Thymus (tissue), 11 donors: ENCODE data around the gene SLC12A3. TPM values are rescaled to one million over a fixed set of nuclear protein-coding genes. Genes with fewer than 3 reads are reported as not detected.
A peak's percentile ranks its signal among the peaks of the same experiment; 100 is the strongest.
"Not testable (repeated sequence)": the region's sequence is repeated elsewhere in the genome, so short reads cannot be mapped to it uniquely, and the experiment has no call there.

Experiments
- DNase-seq, 9 donors: peaks; one replicate each; pipeline ENCODE4 v3.0.0-alpha.2; 2013; ENCODE audit warnings: low spot score in 9 of 9, low read depth in 6 of 9, missing footprints in 1 of 9
- H3K27ac ChIP-seq, 2 donors: one replicate each; pipeline ENCODE4 v1.5.1; 2013; ENCODE audit warnings: control low read depth in 1 of 2, low read depth in 1 of 2, low read length in 1 of 2, mild to moderate bottlenecking in 1 of 2, moderate library complexity in 1 of 2
- H3K27me3 ChIP-seq, 2 donors: one replicate each; pipeline ENCODE4 v1.5.1; 2013; ENCODE audit warnings: low read length in 1 of 2; ENCODE audit not compliant: control insufficient read depth in 2 of 2, insufficient read depth in 1 of 2
- H3K36me3 ChIP-seq, 2 donors: one replicate each; pipeline ENCODE4 v1.5.1; 2013; ENCODE audit warnings: low read length in 1 of 2, mild to moderate bottlenecking in 1 of 2, moderate library complexity in 1 of 2; ENCODE audit not compliant: control insufficient read depth in 2 of 2, insufficient read depth in 2 of 2
- H3K4me1 ChIP-seq, 2 donors: one replicate each; pipeline ENCODE4 v1.5.1; 2013; ENCODE audit warnings: low read length in 2 of 2; ENCODE audit not compliant: control insufficient read depth in 2 of 2, insufficient read depth in 2 of 2
- H3K4me3 ChIP-seq, 2 donors: one replicate each; pipeline ENCODE4 v1.5.1; 2013; ENCODE audit warnings: low read length in 2 of 2, control low read depth in 1 of 2, mild to moderate bottlenecking in 1 of 2
- H3K9me3 ChIP-seq, 2 donors: one replicate each; pipeline ENCODE4 v1.5.1; 2013; ENCODE audit warnings: low read length in 1 of 2, mild to moderate bottlenecking in 1 of 2; ENCODE audit not compliant: control insufficient read depth in 2 of 2, insufficient read depth in 1 of 2
- WGBS: extraction: QIAGEN DNeasy Blood & Tissue Kit; methylation state at CpG from one replicate; pipeline ENCODE4 v1.1.7; 2013; 5-methylcytosine and 5-hydroxymethylcytosine counted together
- polyA plus RNA-seq: library from polyadenylated mRNA; stranded (reverse); fragments of 200-250 nt; gene quantifications from one replicate; pipeline ENCODE4 v1.2.3, GENCODE V29; 2013
- total RNA-seq: library from RNA; stranded (reverse); fragments of 120-200 nt; gene quantifications from one replicate; pipeline ENCODE4 v1.2.4, GENCODE V29; 2013
- donor health status: healthy.

Gene SLC12A3
- total and polyA plus RNA-seq, 2 donors, result 0.34 to 0.52 TPM

DNA sequence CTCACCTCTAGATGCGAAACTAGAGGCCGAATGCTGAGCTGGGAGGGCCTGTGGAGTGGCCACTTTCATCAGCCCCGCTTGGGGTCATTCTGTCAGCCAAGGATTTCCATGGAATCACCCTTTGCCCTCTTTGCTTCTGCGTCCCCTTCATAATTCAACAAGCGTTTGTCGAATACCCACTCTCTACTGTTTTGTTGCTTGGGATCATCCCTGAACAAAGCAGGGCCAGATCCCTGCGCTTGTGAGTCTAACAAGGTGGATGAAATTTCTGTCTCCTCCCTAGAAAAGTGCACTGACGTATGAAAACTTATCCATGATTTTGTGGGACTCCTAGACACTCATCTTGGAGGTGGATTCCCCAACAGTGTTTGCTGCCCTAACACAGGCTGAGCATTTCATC, 3.3 kb upstream of the SLC12A3 start:
- H3K27me3 ChIP-seq, result no peaks in the 10 kb centered on the region
- H3K9me3 ChIP-seq, result no peaks in the 10 kb centered on the region
- H3K4me1 ChIP-seq, result peaks cover 5 to 48% of the 10 kb centered on the region in 2 donors
- no peak overlapping the region for H3K4me3 ChIP-seq
- WGBS, result 98% methylated on average over 8 of the region's 8 CpGs
- no peaks in the 10 kb centered on the region for H3K36me3 ChIP-seq
- H3K27ac ChIP-seq, result peak overlapping the region in 1 of 2 donors; percentile 7
- DNase-seq, result no peak

DNA sequence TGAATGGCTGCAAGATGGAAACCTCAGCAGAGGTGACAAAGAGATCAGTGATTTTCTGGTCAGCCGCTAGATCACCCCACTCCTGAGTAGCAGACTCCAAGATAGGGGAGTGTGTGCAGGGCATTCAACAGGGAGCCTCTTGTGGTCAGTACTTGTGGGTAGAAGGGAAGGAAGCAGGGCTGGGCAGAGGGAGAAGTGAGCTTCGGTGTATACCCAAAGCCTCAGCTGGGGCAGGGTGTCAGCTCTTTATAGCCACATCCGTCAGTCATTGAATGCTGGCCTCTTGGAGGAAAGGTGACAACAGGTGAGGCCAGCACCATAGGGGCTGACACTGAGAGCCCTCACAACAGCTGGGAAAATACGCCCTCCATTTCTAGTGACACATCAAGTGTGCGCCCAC, 2.2 kb upstream of the SLC12A3 start:
- no peaks in the 10 kb centered on the region for H3K27me3 ChIP-seq
- H3K4me1 ChIP-seq, result peaks cover 5 to 52% of the 10 kb centered on the region in 2 donors
- H3K36me3 ChIP-seq, result no peaks in the 10 kb centered on the region
- no peak overlapping the region for H3K27ac ChIP-seq
- no peaks in the 10 kb centered on the region for H3K9me3 ChIP-seq
- no peak for DNase-seq
- H3K4me3 ChIP-seq, result no peak overlapping the region
- WGBS, result 77% methylated on average over 5 of the region's 5 CpGs

DNA sequence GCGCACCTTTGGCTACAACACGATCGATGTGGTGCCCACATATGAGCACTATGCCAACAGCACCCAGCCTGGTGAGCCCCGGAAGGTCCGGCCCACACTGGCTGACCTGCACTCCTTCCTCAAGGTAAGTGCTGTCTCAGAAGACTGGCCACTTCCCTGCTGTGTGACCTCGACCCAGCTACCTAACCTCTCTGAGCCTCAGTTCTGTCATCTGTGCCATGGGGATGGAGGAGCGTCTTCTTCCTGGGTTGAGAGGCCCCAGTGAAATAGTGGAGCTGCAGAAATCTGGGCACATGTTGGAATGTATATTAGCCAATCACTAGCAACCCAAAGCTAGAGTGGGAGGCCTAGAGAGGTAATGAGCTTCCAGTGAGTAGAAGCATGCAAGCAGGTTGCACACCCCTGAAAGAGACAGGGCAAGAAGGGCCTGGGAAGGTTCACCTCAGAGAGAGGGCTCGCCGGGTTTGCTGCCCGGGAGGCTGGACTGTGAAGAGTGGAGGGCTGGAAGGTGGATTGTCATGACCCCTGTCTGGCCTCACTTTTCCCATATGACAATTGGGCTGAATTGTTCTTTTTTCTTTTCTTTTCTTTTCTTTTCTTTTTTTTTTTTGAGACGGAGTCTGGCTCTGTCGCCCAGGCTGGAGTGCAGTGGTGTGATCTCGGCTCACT, 521 bp downstream of the SLC12A3 start:
- no peaks in the 10 kb centered on the region for H3K36me3 ChIP-seq
- no peak overlapping the region for H3K27ac ChIP-seq
- H3K4me3 ChIP-seq, result no peak overlapping the region
- no peaks in the 10 kb centered on the region for H3K9me3 ChIP-seq
- WGBS, result 98% methylated on average over 13 of the region's 13 CpGs
- DNase-seq, result no peak
- H3K4me1 ChIP-seq, result peaks cover 0 to 32% of the 10 kb centered on the region in 2 donors
- H3K27me3 ChIP-seq, result no peaks in the 10 kb centered on the region

DNA sequence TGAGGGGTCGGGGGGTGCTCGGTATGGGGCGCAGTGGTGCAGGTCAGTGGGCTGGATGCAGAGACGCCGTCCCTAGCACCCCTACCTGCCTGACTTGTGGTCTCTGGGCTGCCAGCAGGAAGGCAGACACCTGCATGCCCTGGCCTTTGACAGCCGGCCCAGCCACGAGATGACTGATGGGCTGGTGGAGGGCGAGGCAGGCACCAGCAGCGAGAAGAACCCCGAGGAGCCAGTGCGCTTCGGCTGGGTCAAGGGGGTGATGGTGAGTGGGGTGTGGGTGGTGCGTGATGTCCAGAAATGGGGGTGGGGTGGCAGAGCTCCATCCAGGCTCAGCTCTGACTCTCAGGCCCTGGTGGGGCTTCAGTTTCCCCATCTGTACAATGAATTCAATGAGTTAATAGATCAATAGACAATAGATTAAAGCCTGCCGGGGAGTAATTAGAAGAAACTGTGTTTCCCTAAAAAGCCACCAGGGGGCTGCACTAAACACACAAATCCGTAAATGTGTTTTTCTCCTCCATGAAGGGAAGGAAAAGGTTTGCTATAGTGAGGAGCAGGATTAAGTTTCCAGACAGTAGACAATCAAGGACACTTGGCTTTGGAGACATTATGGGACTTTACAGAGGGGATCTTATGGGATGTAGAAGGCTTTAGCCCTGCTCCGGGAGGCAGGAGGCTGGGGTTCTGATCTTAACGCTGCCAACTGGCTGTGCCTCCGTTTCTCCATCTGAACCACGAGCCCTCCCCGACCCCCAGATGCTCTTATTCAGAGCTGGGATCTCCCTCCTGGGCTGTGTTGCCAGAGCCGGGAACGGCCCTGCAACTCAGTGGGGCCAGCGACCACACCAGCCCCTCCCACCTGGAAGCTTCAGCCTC, 2.2 kb downstream of the SLC12A3 start:
- Histone ChIP-seq H3K27ac (no peak overlapping the region), H3K27me3 (no peaks in the 10 kb centered on the region), H3K9me3 (no peaks in the 10 kb centered on the region), H3K36me3 (no peaks in the 10 kb centered on the region), H3K4me3 (no peak overlapping the region), H3K4me1 (peaks cover 0 to 15% of the 10 kb centered on the region in 2 donors)
- 68% methylated on average over 23 of the region's 23 CpGs for whole genome bisulfite sequencing
- DNase-seq, result peak in 6 of 9 donors; percentile 33 to 73 (median 54)

DNA sequence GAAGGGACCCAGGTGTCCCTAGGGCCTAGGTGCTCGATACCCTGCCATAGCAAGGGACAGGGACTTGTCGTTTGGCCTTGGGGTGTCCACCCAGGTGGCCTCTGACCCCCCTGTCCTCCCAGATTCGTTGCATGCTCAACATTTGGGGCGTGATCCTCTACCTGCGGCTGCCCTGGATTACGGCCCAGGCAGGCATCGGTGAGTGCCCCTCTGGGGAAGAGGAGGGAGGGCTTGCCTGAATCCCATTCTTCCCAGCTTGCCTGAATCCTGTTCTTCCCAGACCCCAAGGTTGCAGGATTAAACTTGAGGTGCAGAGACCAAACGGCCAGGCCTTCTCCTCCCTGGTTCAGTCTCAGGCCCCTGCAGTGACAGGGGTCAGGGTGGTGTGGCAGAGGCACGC, 3.2 kb downstream of the SLC12A3 start:
- Histone ChIP-seq H3K9me3 (no peaks in the 10 kb centered on the region), H3K27ac (no peak overlapping the region)

DNA sequence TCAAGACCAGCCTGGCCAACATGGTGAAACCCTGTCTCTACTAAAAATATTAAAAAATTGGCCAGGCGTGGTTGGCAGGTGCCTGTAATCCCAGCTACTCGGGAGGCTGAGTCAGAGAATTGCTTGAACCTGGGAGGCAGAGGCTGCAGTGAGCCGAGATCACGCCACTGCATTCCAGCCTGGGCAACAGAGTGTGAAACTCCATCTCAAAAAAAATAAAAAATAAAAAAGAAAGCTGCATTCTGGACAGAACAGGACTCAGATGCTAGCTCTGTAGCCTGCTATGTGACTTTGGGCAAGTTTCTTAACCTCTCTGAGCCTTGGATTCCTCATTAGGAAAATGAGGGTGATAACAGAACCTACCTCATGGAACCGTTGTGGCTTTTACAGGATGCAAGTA, 3.8 kb downstream of the SLC12A3 start:
- 94% methylated on average over 5 of the region's 5 CpGs for WGBS
- not testable (repeated sequence) for H3K4me1 ChIP-seq, H3K36me3 ChIP-seq, H3K27ac ChIP-seq, H3K27me3 ChIP-seq, H3K9me3 ChIP-seq, H3K4me3 ChIP-seq, DNase-seq

More for the DNA sequence above, 3.2 kb downstream of the SLC12A3 start:
- no peaks in the 10 kb centered on the region for H3K27me3 ChIP-seq
- H3K4me3 ChIP-seq, result no peak overlapping the region
- H3K36me3 ChIP-seq, result no peaks in the 10 kb centered on the region
- peaks cover 0 to 5% of the 10 kb centered on the region in 2 donors for H3K4me1 ChIP-seq
- no peak for DNase-seq
- WGBS, result 99% methylated on average over 9 of the region's 9 CpGs

DNA sequence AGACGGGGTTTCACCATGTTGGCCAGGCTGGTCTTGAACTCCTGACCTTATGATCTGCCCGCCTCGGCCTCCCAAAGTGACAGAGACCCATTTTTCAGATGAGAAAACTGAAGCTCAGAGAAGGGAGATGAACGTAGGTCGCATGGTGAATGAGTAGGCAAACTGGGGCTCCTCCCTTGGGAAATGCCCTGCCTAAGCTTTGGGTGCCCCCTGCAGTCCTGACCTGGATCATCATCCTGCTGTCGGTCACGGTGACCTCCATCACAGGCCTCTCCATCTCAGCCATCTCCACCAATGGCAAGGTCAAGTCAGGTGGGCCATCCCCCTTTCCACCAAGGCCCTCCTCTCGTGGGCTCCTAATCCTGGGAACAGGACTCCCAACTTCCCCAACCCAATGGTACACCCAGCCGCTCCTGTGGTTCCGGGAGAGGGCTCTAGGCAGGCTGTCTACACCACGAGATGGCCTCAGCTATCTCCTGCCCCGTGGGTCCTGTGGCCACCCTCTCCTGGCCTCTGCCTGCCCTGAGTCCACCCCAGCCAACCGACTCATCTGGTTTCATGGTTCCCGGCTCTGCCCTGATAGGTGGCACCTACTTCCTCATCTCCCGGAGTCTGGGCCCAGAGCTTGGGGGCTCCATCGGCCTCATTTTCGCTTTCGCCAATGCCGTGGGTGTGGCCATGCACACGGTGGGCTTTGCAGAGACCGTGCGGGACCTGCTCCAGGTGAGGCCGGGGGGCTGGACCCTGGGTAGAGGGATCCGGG, 4.7 kb downstream of the SLC12A3 start:
- WGBS, result 92% methylated on average over 24 of the region's 24 CpGs
- no peak for DNase-seq
- Histone ChIP-seq H3K9me3 (no peaks in the 10 kb centered on the region), H3K27me3 (no peaks in the 10 kb centered on the region), H3K36me3 (no peaks in the 10 kb centered on the region), H3K4me3 (no peak overlapping the region), H3K4me1 (peaks cover 0 to 4% of the 10 kb centered on the region in 2 donors), H3K27ac (no peak overlapping the region)

DNA sequence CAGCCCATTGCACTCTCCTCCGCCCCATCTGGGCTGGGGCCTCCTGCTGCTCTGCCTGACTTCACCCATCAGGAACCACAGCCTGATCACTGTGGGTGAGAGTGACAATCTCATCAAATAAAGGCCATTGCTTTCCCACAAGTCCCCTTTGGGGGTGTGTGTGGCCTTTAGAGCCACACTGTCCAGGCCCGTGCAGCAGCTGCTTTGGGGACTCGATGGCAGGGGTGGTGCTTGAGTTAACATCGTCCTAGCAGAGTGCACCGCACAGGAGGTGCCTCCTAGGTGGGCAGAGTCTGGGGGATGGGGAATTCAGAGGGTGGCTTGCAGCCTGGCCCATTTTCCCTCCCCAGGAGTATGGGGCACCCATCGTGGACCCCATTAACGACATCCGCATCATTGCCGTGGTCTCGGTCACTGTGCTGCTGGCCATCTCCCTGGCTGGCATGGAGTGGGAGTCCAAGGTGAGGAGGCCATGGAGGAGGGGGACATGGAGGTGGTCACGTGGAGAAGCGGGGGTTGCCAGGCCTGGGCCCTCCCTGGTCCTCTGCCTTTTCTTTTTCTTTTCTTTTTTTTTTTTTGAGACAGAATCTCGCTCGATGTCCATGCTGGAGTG, 5.4 kb downstream of the SLC12A3 start:
- Histone ChIP-seq H3K27me3 (no peaks in the 10 kb centered on the region), H3K27ac (no peak overlapping the region), H3K4me3 (no peak overlapping the region), H3K9me3 (no peaks in the 10 kb centered on the region), H3K36me3 (no peaks in the 10 kb centered on the region), H3K4me1 (peaks cover 0 to 4% of the 10 kb centered on the region in 2 donors)
- 97% methylated on average over 14 of the region's 14 CpGs for WGBS
- DNase-seq, result no peak
